H54 (cell line): ENCODE data around the gene MCF2L.
"Not testable (repeated sequence)": the region's sequence is repeated elsewhere in the genome, so short reads cannot be mapped to it uniquely, and the experiment has no call there.

Experiments used
- DNase-seq: peaks from one replicate; pipeline ENCODE4 v3.0.0; 2011; ENCODE audit warnings: low spot score, mixed read lengths; ENCODE audit not compliant: insufficient read length
- FAIRE-seq: peaks from 3 replicates; lab custom pipeline; 2011; peaks lifted over from hg19 to GRCh38; lab: Jason Lieb, UNC
- POLR2A ChIP-seq: IDR thresholded peaks from 2 replicates; pipeline ENCODE4 v1.6.1; 2011; ENCODE audit warnings: low read depth, mild to moderate bottlenecking, low read length

The MCF2L gene

GRCh38 chr13:112938680-112939079, 30.3 kb upstream of the MCF2L start:
- DNase-seq, result no peak
- no peak for TF ChIP-seq POLR2A
- no peak for FAIRE-seq

- TF ChIP-seq POLR2A, result no peak
- no peak for FAIRE-seq
- no peak for DNase-seq
These were observed 28.8 kb upstream of the MCF2L start for GRCh38 chr13:112940236-112940635.

- FAIRE-seq (no peak), DNase-seq (no peak)
- no peak for TF ChIP-seq POLR2A
These were observed 27.7 kb upstream of the MCF2L start for GRCh38 chr13:112941349-112941748.

- FAIRE-seq, DNase-seq: not testable (repeated sequence)
These were observed 27.2 kb upstream of the MCF2L start for GRCh38 chr13:112941765-112942164.

GRCh38 chr13:112942689-112943308, 26.2 kb upstream of the MCF2L start:
- FAIRE-seq, result peak; percentile 100
- peak; percentile 99 for DNase-seq

GRCh38 chr13:112943309-112944125, 25.5 kb upstream of the MCF2L start:
- FAIRE-seq, result no peak
- DNase-seq, result no peak
- TF ChIP-seq POLR2A, result no peak

More at GRCh38 chr13:112942689-112943308, 26.2 kb upstream of the MCF2L start:
- TF ChIP-seq POLR2A, result no peak

- DNase-seq, result no peak
- FAIRE-seq, result no peak
- no peak for TF ChIP-seq POLR2A
These were observed 21.2 kb upstream of the MCF2L start for GRCh38 chr13:112947796-112948195.

- no peak for DNase-seq
- FAIRE-seq, result peak; percentile 30
- no peak for TF ChIP-seq POLR2A
These were observed 17.2 kb upstream of the MCF2L start for GRCh38 chr13:112951674-112952371.

GRCh38 chr13:112952759-112953551, 16.1 kb upstream of the MCF2L start:
- FAIRE-seq, result peak; percentile 52
- no peak for TF ChIP-seq POLR2A
- no peak for DNase-seq

GRCh38 chr13:112953591-112954487, 15.2 kb upstream of the MCF2L start:
- FAIRE-seq (no peak), DNase-seq (no peak)
- TF ChIP-seq POLR2A, result no peak

- TF ChIP-seq POLR2A, result no peak
- FAIRE-seq, result no peak
- DNase-seq, result no peak
These were observed 14.3 kb upstream of the MCF2L start for GRCh38 chr13:112954488-112955270.
